Prostate gland (tissue), 2 donors: ENCODE results near the gene TAF4. TPM values are rescaled to one million over a fixed set of nuclear protein-coding genes. Genes with fewer than 3 reads are reported as not detected.

Experiments
- DNase-seq: peaks from one replicate; pipeline ENCODE4 v3.0.0-alpha.2; 2019; ENCODE audit warnings: low spot score
- H3K27ac ChIP-seq, 2 donors: fragments of 200-600 bp; sonication (generic); 2 replicates each; pipeline ENCODE4 v1.5.1; 2017 to 2019
- H3K27me3 ChIP-seq: fragments of 200-600 bp; sonication (generic); replicated peaks from 2 replicates; pipeline ENCODE4 v1.5.1; 2019; ENCODE audit not compliant: insufficient read depth
- H3K36me3 ChIP-seq, 2 donors: fragments of 200-600 bp; sonication (generic); 1 replicate in 1 of 2; 2 replicates in 1 of 2; pipeline versions ENCODE4 v1.5.1 to v1.8.1; 2017 to 2019
- H3K4me1 ChIP-seq: fragments of 200-600 bp; sonication (generic); replicated peaks from 2 replicates; pipeline ENCODE4 v1.5.1; 2019
- H3K4me3 ChIP-seq, 2 donors: fragments of 200-600 bp; sonication (generic); 2 replicates each; pipeline ENCODE4 v1.5.1; 2017 to 2019
- H3K9me3 ChIP-seq: fragments of 200-600 bp; sonication (generic); 2 replicates; pipeline ENCODE4 v1.5.1; 2017
- POLR2A ChIP-seq: fragments of 450-650 bp; IDR thresholded peaks from one replicate; pipeline ENCODE4 v1.6.1; 2016; ENCODE audit warnings: antibody characterized with exemption, mild to moderate bottlenecking
- POLR2AphosphoS5 ChIP-seq: sonication (generic); formaldehyde crosslinking; IDR thresholded peaks from one replicate; pipeline ENCODE4 v1.6.1; 2017; ENCODE audit warnings: antibody characterized with exemption
- WGBS: methylation state at CpG from one replicate; pipeline ENCODE4 v1.1.5; 2018; 5-methylcytosine and 5-hydroxymethylcytosine counted together
- intact Hi-C: fragments of 100-400 bp; cut with DNase I; formaldehyde crosslinking; loops from one replicate; pipeline ENCODE4 v1.14.2; 2022
- total RNA-seq, 2 donors: library from RNA; depleted of rRNA; stranded (reverse); fragments of >200 nt; gene quantifications; one replicate each; pipeline ENCODE4 v1.1.0, GENCODE V29; 2016
- TF ChIP-seq, protein P1 (sequence below), 4 experiments: fragments of 200-600 bp in 2 of 4; fragments of 450-650 bp in 2 of 4; sonication (generic) in 2 of 4; IDR thresholded peaks; 1 replicate in 3 of 4; 2 replicates in 1 of 4; pipeline ENCODE4 v1.5.1; 2016 to 2019; ENCODE audit warnings: antibody characterized with exemption in 4 of 4, mild to moderate bottlenecking in 2 of 4, moderate library complexity in 2 of 4

TAF4 gene
- total RNA-seq, 2 donors from 2014 or later: 19.9 to 57.1 TPM

DNA sequence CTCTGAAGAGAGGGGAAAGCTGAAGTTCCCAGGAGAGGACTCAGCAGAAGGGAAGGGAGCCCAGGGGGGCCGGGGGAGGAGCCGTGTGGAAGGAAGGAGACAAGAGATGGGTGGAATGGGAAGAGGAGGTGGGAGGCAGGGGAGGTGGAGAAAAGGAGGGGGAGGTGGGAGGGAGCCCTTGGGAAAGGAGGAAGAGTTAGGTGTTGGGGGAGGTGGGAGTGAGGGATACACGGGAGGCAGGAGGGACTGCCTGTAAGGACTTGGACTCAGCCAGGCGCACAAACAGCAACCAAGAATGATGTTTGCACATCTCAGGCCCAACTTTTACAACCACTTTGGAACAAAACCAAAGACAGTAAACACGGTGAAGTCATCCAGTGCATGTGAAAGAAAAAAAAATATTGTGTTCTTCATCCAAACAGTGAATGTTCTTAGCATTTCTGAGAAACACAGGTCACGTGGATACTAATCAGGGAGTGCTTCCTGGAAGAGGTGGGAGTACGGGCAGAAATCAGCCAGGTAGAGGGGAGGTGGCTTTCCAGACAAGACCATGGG lies 39.2 kb upstream of the TAF4 start:
- no peaks in the 10 kb centered on the region for H3K9me3 ChIP-seq
- H3K27ac ChIP-seq: no peak overlapping the region
- H3K36me3 ChIP-seq: no peaks in the 10 kb centered on the region
- intact Hi-C loops: no loop called here
- H3K4me1 ChIP-seq: no peaks in the 10 kb centered on the region
- H3K27me3 ChIP-seq: no peaks in the 10 kb centered on the region
- DNase-seq: peak; percentile 53
- WGBS: 9% methylated on average over 7 of the region's 7 CpGs
- H3K4me3 ChIP-seq: no peak overlapping the region
- TF ChIP-seq POLR2AphosphoS5 (peak; percentile 75), POLR2A (no peak)
- TF ChIP-seq, protein P1, sequence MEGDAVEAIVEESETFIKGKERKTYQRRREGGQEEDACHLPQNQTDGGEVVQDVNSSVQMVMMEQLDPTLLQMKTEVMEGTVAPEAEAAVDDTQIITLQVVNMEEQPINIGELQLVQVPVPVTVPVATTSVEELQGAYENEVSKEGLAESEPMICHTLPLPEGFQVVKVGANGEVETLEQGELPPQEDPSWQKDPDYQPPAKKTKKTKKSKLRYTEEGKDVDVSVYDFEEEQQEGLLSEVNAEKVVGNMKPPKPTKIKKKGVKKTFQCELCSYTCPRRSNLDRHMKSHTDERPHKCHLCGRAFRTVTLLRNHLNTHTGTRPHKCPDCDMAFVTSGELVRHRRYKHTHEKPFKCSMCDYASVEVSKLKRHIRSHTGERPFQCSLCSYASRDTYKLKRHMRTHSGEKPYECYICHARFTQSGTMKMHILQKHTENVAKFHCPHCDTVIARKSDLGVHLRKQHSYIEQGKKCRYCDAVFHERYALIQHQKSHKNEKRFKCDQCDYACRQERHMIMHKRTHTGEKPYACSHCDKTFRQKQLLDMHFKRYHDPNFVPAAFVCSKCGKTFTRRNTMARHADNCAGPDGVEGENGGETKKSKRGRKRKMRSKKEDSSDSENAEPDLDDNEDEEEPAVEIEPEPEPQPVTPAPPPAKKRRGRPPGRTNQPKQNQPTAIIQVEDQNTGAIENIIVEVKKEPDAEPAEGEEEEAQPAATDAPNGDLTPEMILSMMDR (IDR thresholded peaks at IDR 0.05): no peak

DNA sequence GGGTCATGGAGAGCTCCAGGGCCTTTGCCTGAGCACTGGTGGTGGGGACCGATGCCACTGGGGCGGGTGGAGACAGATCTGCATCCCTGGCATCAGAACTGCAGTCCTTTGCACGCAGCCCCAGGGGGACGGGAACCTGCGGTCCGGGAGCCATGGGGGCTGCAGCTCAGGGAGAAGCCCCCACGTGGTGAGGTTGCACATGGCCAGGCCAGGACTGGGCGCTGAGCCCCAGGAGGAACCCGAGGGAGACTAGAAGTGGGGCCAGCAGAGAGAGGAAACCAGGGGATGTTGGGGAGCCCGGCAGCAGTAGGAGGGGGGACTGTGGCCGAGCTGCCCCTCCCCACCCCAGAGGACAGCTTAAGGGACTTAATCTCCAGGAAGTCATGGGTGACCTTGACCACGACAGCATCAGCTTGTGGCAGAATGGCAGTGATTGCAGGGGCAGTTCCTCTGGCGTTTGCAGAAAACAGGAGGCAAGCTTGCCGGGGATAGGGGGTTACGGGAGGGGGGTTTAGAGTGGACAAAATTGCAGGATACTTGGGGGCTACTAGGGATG lies 38.6 kb upstream of the TAF4 start:
- H3K4me3 ChIP-seq: no peak overlapping the region
- WGBS: 39% methylated on average over 15 of the region's 15 CpGs
- no peaks in the 10 kb centered on the region for H3K36me3 ChIP-seq
- H3K4me1 ChIP-seq: no peaks in the 10 kb centered on the region
- H3K9me3 ChIP-seq: no peaks in the 10 kb centered on the region
- H3K27ac ChIP-seq: no peak overlapping the region
- intact Hi-C loops: no loop called here
- no peaks in the 10 kb centered on the region for H3K27me3 ChIP-seq
- DNase-seq: no peak
- no peak for TF ChIP-seq POLR2A

DNA sequence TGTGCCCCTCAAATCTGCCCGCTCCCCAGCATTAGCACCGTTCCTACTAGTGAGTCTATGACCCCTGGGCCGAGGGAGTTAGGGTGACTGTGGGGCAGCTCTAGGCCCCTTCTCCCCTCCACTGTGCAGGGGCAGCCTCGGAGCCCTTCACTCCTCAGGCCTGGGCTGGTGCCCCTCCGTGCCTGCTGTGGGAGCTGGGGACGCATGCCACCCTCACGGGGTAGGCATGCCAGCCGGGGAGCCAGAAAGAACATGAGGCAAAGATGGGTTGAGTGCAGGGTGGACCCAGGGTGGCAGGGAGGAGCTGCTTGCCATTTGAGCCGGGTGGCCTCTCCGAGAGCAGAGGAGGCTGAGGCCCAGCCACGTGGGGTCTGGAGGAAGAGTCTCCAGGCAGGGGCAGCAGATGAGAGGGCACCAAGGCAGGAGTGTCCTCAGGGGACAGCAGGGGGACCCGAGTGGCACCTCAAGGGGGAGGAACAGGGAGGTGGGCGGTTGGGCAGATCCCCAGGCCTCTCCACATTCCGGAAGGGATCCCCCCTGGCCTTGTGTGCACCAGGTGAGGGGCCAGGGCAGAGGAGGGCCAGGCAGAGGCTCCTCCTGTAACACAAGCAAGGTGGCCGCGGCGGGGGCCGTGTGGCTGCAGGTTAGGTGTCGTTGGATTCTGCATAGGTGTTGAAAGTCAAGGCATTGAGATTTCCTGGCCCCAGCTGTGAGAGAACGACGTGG lies 38.0 kb upstream of the TAF4 start:
- TF ChIP-seq, protein P1 (IDR thresholded peaks at IDR 0.05): no peak
- TF ChIP-seq POLR2AphosphoS5: no peak
- H3K4me3 ChIP-seq: no peak overlapping the region
- no peak overlapping the region for H3K27ac ChIP-seq
- intact Hi-C loops: no loop called here
- 81% methylated on average over 21 of the region's 21 CpGs for WGBS
- H3K9me3 ChIP-seq: no peaks in the 10 kb centered on the region
- no peaks in the 10 kb centered on the region for H3K36me3 ChIP-seq
- H3K4me1 ChIP-seq: no peaks in the 10 kb centered on the region
- no peak for DNase-seq
- H3K27me3 ChIP-seq: no peaks in the 10 kb centered on the region

DNA sequence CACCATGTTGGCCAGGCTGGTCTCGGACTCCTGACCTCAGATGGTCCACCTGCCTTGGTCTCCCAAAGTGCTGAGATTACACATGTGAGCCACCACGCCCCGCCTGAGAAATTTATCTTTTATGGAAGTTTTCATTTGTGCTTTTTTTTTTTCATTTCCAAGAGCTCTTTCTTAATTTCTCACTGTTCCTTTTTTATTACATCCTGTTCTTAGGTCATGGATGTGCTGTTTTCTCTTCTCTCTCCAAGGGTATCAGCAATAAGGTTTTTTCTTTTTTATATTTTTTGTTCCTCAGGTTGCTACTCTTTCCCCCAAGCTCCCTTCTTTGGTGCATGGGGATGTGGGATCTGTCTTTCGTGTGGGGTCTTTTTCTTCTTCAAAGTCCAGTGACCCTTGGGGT lies 35.4 kb upstream of the TAF4 start:
- Histone ChIP-seq H3K9me3 (no peaks in the 10 kb centered on the region), H3K4me1 (no peaks in the 10 kb centered on the region), H3K27me3 (no peaks in the 10 kb centered on the region), H3K4me3 (no peak overlapping the region), H3K27ac (no peak overlapping the region), H3K36me3 (no peaks in the 10 kb centered on the region)
- TF ChIP-seq POLR2AphosphoS5 (no peak), POLR2A (no peak)
- 91% methylated on average over 4 of the region's 4 CpGs for WGBS
- no peak for DNase-seq
- intact Hi-C loops: no loop called here

DNA sequence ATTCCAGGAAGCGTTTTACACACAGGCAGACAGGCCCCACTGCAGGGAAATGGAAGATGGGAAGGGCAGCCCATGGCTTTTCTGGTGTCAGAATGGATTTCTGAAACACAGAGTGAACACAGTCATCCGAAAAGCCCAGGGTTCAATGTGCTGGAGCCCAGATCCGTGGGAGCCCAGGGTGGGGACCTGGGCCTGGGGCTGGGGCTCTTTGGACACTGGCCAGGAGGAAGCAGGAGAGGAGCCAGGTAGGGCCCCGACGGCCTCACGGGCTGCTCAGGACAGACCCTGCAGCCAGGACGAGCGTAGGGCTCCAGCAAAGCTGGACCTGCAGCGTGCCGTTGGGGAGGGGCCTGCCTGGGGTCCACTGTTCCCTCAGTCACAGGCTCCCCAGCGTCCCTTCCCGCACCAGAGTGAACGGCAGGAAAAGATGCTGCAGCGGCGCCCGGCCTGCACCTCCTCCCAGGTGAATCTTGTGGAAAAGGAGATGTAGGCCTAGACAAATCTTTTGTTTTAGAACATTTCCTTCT lies 32.3 kb upstream of the TAF4 start:
- no peaks in the 10 kb centered on the region for H3K4me1 ChIP-seq
- TF ChIP-seq, protein P1 (IDR thresholded peaks at IDR 0.05): no peak
- TF ChIP-seq POLR2A (no peak), POLR2AphosphoS5 (no peak)
- no peak overlapping the region for H3K4me3 ChIP-seq
- H3K9me3 ChIP-seq: no peaks in the 10 kb centered on the region
- no peaks in the 10 kb centered on the region for H3K27me3 ChIP-seq
- intact Hi-C loops: no loop called here
- no peak overlapping the region for H3K27ac ChIP-seq
- 80% methylated on average over 16 of the region's 16 CpGs for WGBS
- H3K36me3 ChIP-seq: no peaks in the 10 kb centered on the region
- no peak for DNase-seq
